Stimulated activated CD4-positive, alpha-beta T cell treated with anti-CD3 and anti-CD28 coated beads, TNF-alpha, amount 100 ng/mL, for 4 hours (primary cell): ENCODE results near the gene PHF21B.
"Not testable (repeated sequence)": the region's sequence is repeated elsewhere in the genome, so short reads cannot be mapped to it uniquely, and the experiment has no call there.

ENCODE experiments used
- DNase-seq, 3 experiments: peaks; one replicate each; pipeline ENCODE4 v3.0.0-alpha.2; 2020; ENCODE audit warnings: low read depth in 3 of 3

Gene PHF21B

GRCh38 chr22:44917372-44918165 lies 92.2 kb downstream of the PHF21B start:
- no peak for DNase-seq

GRCh38 chr22:44916281-44917231 lies 93.2 kb downstream of the PHF21B start:
- DNase-seq, result no peak

- DNase-seq, result no peak
Measured at GRCh38 chr22:44915441-44915840, 94.4 kb downstream of the PHF21B start.

- no peak for DNase-seq
Measured at GRCh38 chr22:44914026-44914721, 95.6 kb downstream of the PHF21B start.

GRCh38 chr22:44913198-44913983 lies 96.4 kb downstream of the PHF21B start:
- no peak for DNase-seq

GRCh38 chr22:44909241-44909640 lies 100.6 kb downstream of the PHF21B start:
- DNase-seq, result no peak

- DNase-seq, result no peak
Measured at GRCh38 chr22:44907765-44908737, 101.8 kb downstream of the PHF21B start.

- DNase-seq, result no peak
Measured at GRCh38 chr22:44906999-44907644, 102.7 kb downstream of the PHF21B start.

GRCh38 chr22:44906248-44906936 lies 103.4 kb downstream of the PHF21B start:
- DNase-seq, result no peak

- DNase-seq, result not testable (repeated sequence)
Measured at GRCh38 chr22:44904492-44905152, 105.2 kb downstream of the PHF21B start.

- not testable (repeated sequence) for DNase-seq
Measured at GRCh38 chr22:44903164-44903563, 106.6 kb downstream of the PHF21B start.

- DNase-seq, result no peak
Measured at GRCh38 chr22:44901301-44901700, 108.5 kb downstream of the PHF21B start.

- DNase-seq, result no peak
Measured at GRCh38 chr22:44898236-44898635, 111.6 kb downstream of the PHF21B start.

- DNase-seq, result no peak
Measured at GRCh38 chr22:44895296-44896055, 114.3 kb downstream of the PHF21B start.

- no peak for DNase-seq
Measured at GRCh38 chr22:44894782-44895181, 115.0 kb downstream of the PHF21B start.

- DNase-seq, result no peak
Measured at GRCh38 chr22:44894321-44894720, 115.5 kb downstream of the PHF21B start.

- DNase-seq, result no peak
Measured at GRCh38 chr22:44893731-44894080, 116.1 kb downstream of the PHF21B start.
